Thyroid gland (tissue), 4 donors: Measurements from ENCODE around the gene MATN1. TPM values are rescaled to one million over a fixed set of nuclear protein-coding genes. Genes with fewer than 3 reads are reported as not detected.

ENCODE experiments used
- DNase-seq, 2 donors: peaks; one replicate each; pipeline ENCODE4 v3.0.0-alpha.2; 2019
- H3K27ac ChIP-seq, 3 donors: fragments of 200-600 bp; sonication (generic); 1 replicate in 2 of 3; 2 replicates in 1 of 3; pipeline ENCODE4 v1.5.1; 2016 to 2019; ENCODE audit warnings: mild to moderate bottlenecking in 1 of 3, moderate library complexity in 1 of 3
- H3K27me3 ChIP-seq: fragments of 200-600 bp; sonication (generic); one replicate; pipeline ENCODE4 v1.5.1; 2019
- H3K36me3 ChIP-seq, 2 donors: fragments of 200-600 bp; sonication (generic); one replicate each; pipeline ENCODE4 v1.5.1; 2016 to 2019
- H3K4me1 ChIP-seq, 2 donors: fragments of 200-600 bp; sonication (generic); one replicate each; pipeline ENCODE4 v1.5.1; 2017 to 2019
- H3K4me3 ChIP-seq, 3 donors: fragments of 200-600 bp; sonication (generic); replicated peaks in 1 of 3; 1 replicate in 2 of 3; 2 replicates in 1 of 3; pipeline ENCODE4 v1.5.1; 2016; ENCODE audit warnings: mild to moderate bottlenecking in 1 of 3
- H3K9me3 ChIP-seq: fragments of 200-600 bp; sonication (generic); one replicate; pipeline ENCODE4 v1.5.1; 2017
- POLR2A ChIP-seq, 2 donors: fragments of 450-650 bp; IDR thresholded peaks; one replicate each; pipeline ENCODE4 v1.6.1; 2017; ENCODE audit warnings: antibody characterized with exemption in 2 of 2, mild to moderate bottlenecking in 2 of 2, moderate library complexity in 1 of 2
- WGBS, 2 donors: methylation state at CpG; one replicate each; pipeline ENCODE4 v1.1.5; 2017; 5-methylcytosine and 5-hydroxymethylcytosine counted together
- intact Hi-C: fragments of 100-400 bp; cut with DNase I; formaldehyde crosslinking; loops from one replicate; pipeline ENCODE4 v1.15.1; 2023
- total RNA-seq, 4 donors: library from RNA; depleted of rRNA; stranded (reverse); fragments of >200 nt; gene quantifications; one replicate each; pipeline ENCODE4 v1.2.3, GENCODE V29; 2016
- TF ChIP-seq, protein P1 (sequence below), 6 experiments: fragments of 200-600 bp in 3 of 6; fragments of 450-650 bp in 3 of 6; sonication (generic) in 3 of 6; IDR thresholded peaks; one replicate each; pipeline ENCODE4 v1.5.1; 2016 to 2019; ENCODE audit warnings: antibody characterized with exemption in 6 of 6, mild to moderate bottlenecking in 2 of 6, inconsistent platforms in 1 of 6, moderate library complexity in 1 of 6

Gene MATN1
- total RNA-seq, 4 donors from 2014 or later, result 0.45 to 3.0 TPM; not detected in 2

GRCh38 chr1:30757352-30758120, 34.2 kb upstream of the MATN1 start, which contains the start of gene LAPTM5:
Gene LAPTM5, minus strand, starts transcription at chr1:30757774. Its CDS starts 29 bp downstream, at chr1:30757745.
- peaks cover 0 to 4% of the 10 kb centered on the region in 2 donors for H3K4me1 ChIP-seq
- H3K27me3 ChIP-seq, result no peaks in the 10 kb centered on the region
- H3K36me3 ChIP-seq, result no peaks in the 10 kb centered on the region
- no peaks in the 10 kb centered on the region for H3K9me3 ChIP-seq
- peak in 1 of 2 donors; percentile 32 for TF ChIP-seq POLR2A (IDR thresholded peaks at IDR 0.05)
- TF ChIP-seq, protein P1, sequence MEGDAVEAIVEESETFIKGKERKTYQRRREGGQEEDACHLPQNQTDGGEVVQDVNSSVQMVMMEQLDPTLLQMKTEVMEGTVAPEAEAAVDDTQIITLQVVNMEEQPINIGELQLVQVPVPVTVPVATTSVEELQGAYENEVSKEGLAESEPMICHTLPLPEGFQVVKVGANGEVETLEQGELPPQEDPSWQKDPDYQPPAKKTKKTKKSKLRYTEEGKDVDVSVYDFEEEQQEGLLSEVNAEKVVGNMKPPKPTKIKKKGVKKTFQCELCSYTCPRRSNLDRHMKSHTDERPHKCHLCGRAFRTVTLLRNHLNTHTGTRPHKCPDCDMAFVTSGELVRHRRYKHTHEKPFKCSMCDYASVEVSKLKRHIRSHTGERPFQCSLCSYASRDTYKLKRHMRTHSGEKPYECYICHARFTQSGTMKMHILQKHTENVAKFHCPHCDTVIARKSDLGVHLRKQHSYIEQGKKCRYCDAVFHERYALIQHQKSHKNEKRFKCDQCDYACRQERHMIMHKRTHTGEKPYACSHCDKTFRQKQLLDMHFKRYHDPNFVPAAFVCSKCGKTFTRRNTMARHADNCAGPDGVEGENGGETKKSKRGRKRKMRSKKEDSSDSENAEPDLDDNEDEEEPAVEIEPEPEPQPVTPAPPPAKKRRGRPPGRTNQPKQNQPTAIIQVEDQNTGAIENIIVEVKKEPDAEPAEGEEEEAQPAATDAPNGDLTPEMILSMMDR (IDR thresholded peaks at IDR 0.05), result no peak
- H3K27ac ChIP-seq, result peak within 1 kb of the TSS; percentile 4 to 71 (median 56)
- WGBS, 2 donors, result 63 to 79% methylated on average over 4 to 12 of the region's 21 CpGs
- intact Hi-C loops, result no loop called here
- H3K4me3 ChIP-seq, result peak within 1 kb of the TSS in 1 of 3 donors; percentile 2
- peak in 1 of 2 donors; percentile 23 for DNase-seq

DNA sequence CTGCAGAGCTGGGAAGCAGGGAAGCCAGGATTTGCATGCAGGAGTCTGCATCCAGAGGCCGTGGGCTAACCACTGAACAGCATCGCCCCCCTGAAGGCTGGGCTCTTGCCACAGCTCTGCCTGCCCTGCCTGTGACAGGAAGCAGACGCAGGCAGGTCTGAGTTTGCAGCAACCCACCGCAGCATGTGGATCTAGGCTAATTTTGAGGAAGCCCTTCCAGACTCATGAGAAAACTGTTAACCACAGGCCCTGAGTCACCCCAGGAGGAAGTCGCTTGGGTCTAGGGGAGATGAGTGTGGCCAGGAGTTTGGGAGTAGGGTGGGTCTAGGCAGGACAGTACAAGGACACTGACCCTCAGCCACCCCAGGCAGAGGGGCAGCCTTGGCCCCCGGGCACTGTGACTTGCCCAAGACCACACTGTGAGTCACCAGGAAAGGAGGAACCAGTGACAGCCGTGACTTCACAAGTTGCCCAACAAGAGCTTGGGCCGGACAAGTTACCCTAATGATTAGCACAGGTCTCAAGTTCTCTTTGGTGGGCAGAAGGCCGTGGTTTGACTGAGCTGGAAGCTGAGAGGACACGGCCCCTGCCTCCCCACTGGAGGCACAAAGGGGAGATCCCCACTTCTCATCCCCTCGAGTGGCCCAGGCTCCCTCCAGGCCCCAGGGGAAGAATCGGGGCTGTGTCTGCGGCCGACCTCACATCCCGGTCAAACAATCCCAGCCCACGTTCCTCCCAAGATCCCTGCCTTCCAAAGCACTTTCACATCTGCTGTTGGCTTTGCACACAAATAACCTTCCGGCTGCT, 33.4 kb upstream of the MATN1 start:
- H3K9me3 ChIP-seq, result no peaks in the 10 kb centered on the region
- no peaks in the 10 kb centered on the region for H3K36me3 ChIP-seq
- H3K4me1 ChIP-seq, result peaks cover 0 to 4% of the 10 kb centered on the region in 2 donors
- peak in 1 of 2 donors; percentile 31 for DNase-seq
- 54 to 57% methylated on average over 8 to 16 of the region's 17 CpGs for WGBS, 2 donors
- no peaks in the 10 kb centered on the region for H3K27me3 ChIP-seq
- intact Hi-C loops, result no loop called here
- peak overlapping the region in 1 of 3 donors; percentile 2 for H3K4me3 ChIP-seq
- TF ChIP-seq, protein P1 (IDR thresholded peaks at IDR 0.05), result no peak
- peak in 1 of 2 donors; percentile 20 for TF ChIP-seq POLR2A (IDR thresholded peaks at IDR 0.05)
- H3K27ac ChIP-seq, result peak overlapping the region; percentile 4 to 71 (median 56)

- peak overlapping the region in 2 of 3 donors; percentile 36 to 71 for H3K27ac ChIP-seq
- H3K27me3 ChIP-seq, result no peaks in the 10 kb centered on the region
- 79 to 83% methylated on average over 1 to 4 of the region's 4 CpGs for WGBS, 2 donors
- H3K4me1 ChIP-seq, result peaks cover 0 to 4% of the 10 kb centered on the region in 2 donors
- intact Hi-C loops, result no loop called here
- no peak overlapping the region for H3K4me3 ChIP-seq
- H3K9me3 ChIP-seq, result no peaks in the 10 kb centered on the region
- TF ChIP-seq, protein P1 (IDR thresholded peaks at IDR 0.05), result no peak
- TF ChIP-seq POLR2A (IDR thresholded peaks at IDR 0.05), result no peak
- no peak for DNase-seq
- no peaks in the 10 kb centered on the region for H3K36me3 ChIP-seq
Measured at GRCh38 chr1:30756206-30756544, 32.8 kb upstream of the MATN1 start.

- H3K36me3 ChIP-seq, result no peaks in the 10 kb centered on the region
- H3K4me3 ChIP-seq, result no peak overlapping the region
- no peaks in the 10 kb centered on the region for H3K27me3 ChIP-seq
- DNase-seq, result no peak
- TF ChIP-seq POLR2A (IDR thresholded peaks at IDR 0.05), result no peak
- TF ChIP-seq, protein P1 (IDR thresholded peaks at IDR 0.05), result no peak
- WGBS, 2 donors, result 80 to 89% methylated on average over 4 of the region's 4 CpGs
- no peaks in the 10 kb centered on the region for H3K9me3 ChIP-seq
- intact Hi-C loops, result no loop called here
- H3K4me1 ChIP-seq, result peaks cover 0 to 4% of the 10 kb centered on the region in 2 donors
- H3K27ac ChIP-seq, result peak overlapping the region in 2 of 3 donors; percentile 36 to 71
Measured at GRCh38 chr1:30755746-30756145, 32.4 kb upstream of the MATN1 start.
